OCI-LY7 (cell line): ENCODE measurements around the gene STK32C.

Experiments used
- CTCF ChIP-seq: fragments of 200-600 bp; sonication (generic); conservative IDR thresholded peaks from 2 replicates; pipeline ENCODE4 v1.5.1; 2014; ENCODE audit warnings: mild to moderate bottlenecking, antibody characterized with exemption, low read length, moderate library complexity, mixed read lengths
- EZH2phosphoT487 ChIP-seq: fragments of 200-600 bp; sonication (generic); IDR thresholded peaks from 2 replicates; pipeline ENCODE4 v1.6.1; 2018; ENCODE audit warnings: low read depth, borderline replicate concordance, mild to moderate bottlenecking, mixed run types, antibody characterized with exemption, low read length, moderate library complexity, mixed read lengths

DNA sequence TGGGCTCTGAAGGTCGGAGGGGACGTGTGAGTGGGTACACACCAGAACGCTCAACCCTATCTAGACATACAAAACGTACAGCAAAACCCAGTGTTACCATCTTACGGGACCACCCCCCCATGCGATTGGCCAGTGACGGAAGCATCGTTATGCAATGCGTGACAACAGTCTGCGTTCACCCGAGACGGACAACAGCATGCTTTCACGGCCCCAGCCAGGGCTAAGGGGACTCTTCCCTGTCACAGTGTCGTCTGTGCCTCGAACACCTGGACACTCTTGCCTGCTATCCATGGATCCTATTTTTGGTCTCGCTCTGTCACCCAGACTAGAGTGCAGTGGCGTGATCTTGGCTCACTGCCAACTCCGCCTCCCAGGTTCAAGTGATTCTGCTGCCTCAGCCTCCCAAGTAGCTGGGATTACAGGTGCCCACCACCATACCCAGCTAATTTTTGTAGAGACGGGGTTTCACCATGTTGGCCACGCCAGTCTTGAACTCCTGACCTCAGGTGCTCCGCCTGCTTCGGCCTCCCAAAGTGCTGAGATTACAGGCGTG, 97.7 kb downstream of the STK32C start:
- no peak for TF ChIP-seq CTCF
- TF ChIP-seq EZH2phosphoT487, result no peak
